ENCODE data around the gene PABPN1L.

- TF ChIP-seq CTCF (IDR thresholded peaks at IDR 0.05) (no peak), EZH2 (IDR thresholded peaks at IDR 0.05; ENCODE audit: borderline replicate concordance, insufficient read depth, low read depth, low read length, poor library complexity, severe bottlenecking) (no peak)
Measured at GRCh38 chr16:88821168-88821850, 45.2 kb downstream of the PABPN1L start.
